NCI-H1105 treated with DMSO at 0.1 percent for 48 hours (cell line): Measurements from ENCODE around the gene GID8.

Source experiments
- DNase-seq: peaks from one replicate; lab custom pipeline; 2025; lab: John Stamatoyannopoulos, UW

The GID8 gene

DNA sequence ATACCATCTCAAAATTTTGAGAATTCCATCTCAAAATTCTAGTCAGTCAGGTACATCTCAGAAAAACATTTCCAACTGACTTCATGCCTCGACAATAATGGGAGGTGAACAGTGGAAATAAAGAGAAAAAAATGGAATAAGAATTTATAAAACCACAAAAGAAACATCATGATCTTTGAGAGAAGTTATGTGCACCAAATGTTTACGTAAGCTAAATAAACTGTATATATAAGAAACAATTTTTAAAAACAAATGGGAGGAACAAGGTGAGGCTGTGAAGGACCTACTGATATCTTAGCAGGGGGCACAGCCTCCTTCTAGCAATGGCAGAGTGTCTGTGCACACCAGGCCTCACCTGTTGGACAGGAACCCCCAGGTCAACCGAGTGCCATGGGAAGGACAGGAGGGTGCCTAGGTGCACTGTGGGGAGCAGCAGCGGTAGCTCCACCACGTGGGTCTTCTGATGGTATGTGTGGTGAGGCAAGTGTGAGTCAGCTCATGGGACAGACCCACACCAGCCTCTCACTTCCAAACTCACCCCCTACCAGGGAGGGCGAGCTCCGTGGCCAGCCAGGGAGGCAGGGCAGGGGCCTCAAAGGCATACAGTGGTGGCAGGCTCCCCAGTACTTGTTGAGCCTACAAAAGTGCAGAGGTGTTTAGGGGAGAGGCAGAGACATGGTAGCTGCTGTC lies 34.9 kb upstream of the GID8 start:
- no peak for DNase-seq

DNA sequence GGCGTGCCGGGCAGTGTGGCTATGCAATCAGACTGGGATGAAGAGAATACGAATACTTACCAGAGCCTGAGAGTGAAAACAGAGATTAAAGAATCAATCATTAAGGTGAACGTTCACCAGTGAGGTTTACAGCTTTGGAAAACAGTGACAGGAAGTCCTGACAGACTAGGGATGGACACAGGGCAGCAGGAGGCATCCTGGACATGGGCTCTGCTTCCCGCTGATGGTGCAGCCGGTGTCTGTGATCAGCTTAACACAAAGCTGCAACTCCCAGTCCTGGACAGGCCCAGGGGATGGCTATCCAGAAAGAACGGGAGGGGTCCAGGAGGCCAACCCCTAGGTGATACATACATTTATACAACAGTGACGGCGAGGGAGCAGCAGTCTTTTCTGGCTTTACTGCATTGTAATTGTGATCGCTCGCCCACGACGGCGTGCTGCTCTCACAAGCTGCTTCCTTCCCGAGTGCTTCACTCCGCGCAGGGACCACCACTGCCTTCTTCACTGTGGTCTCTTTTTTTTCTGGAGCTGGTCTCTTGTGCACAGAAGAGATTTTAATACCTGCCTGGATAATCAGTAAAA lies 32.3 kb upstream of the GID8 start:
- DNase-seq, result no peak

DNA sequence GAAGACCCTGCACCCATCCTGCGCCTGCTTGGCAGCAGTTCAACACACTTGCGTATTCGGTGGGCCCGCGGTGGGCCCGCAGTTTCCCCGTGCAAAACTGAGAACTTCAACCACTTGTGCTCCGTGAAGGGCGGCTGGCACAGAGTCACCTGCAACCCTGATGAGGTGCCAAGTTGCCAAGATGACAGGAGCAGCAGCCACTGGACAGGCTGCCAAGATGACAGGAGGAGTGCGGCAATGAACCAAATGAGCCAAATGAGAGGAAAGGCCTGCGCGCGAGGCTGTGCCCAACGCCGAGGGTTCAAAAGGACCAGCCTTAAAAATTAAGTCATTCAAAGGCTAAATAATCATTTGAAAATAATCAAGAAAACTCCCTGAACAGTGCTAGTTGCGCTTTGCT lies 31.7 kb upstream of the GID8 start:
- no peak for DNase-seq

DNA sequence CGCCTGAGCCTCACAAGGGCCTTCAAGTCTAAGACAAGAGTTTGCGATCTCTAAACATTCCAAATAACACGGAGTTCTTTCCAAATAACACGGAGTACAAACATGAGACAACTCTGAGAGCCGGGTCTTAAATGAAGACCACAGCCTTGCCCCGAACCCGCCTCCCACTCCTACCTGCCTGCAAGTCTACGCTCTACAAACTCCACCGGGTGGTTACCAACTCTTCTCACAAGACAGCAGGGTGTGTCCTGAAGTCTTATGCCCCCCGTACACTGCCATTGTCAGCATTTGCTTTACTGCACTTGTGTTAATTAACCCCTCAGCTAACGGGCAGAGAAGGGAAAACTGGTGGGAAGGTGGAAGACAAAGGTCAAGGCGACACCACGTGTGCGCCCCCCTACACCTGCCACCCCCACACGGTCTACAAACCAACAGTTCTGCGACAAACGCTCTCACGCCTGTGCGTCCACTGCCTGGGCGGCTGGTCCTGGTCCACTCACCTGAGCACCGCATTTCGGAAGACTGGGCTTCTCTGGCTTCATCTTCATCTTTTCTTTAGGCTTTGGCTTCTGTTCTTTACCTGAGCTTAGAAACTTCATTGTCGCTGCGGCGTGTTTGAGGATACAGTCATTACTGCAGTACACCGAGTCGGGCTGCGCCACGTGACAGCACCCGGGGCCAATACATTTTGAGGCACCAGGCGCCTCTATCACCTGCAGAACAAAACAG lies 31.1 kb upstream of the GID8 start:
- DNase-seq, result no peak

DNA sequence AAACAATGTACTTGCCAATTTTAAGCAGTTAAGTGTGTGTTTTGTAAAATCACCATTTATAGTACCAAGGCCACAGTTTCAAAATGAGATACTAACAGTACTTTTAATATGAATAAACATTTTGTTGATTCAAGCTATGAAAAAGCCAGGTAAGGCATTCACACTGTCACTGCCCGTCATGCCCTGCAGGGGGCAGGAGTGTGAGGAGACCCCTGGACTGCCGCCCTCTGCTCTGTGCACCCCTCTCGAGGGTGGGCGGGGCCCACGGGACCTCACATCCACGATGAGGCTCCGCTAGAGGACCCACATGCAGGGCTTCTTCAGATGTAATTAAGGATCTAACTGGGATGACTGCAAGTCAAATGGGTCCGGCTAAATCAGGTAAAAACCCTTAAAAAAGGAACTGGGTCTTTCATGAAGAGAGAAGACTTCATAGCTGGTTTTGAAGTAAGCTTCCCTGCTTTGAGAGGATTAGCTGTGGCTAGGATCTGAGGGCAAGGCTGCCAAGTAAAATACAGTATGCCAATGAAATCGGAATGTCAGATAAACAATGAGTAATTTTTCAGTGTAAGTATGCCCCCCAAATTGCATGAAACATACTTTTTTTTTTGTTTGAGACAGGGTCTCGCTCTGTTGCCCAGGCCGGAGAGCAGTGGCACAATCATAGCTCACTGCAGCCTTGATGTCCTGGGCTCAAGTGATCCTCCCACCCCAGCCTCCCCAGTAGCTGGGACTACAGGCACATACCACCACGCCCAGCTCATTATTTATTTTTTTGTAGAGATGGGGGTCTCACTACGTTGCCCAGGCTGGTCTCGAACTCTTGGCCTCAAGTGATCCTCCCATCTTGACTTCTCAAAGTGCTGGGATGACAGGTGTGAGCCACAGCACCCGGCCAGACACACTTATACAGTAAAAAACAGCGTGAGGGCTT lies 30.3 kb upstream of the GID8 start:
- no peak for DNase-seq

DNA sequence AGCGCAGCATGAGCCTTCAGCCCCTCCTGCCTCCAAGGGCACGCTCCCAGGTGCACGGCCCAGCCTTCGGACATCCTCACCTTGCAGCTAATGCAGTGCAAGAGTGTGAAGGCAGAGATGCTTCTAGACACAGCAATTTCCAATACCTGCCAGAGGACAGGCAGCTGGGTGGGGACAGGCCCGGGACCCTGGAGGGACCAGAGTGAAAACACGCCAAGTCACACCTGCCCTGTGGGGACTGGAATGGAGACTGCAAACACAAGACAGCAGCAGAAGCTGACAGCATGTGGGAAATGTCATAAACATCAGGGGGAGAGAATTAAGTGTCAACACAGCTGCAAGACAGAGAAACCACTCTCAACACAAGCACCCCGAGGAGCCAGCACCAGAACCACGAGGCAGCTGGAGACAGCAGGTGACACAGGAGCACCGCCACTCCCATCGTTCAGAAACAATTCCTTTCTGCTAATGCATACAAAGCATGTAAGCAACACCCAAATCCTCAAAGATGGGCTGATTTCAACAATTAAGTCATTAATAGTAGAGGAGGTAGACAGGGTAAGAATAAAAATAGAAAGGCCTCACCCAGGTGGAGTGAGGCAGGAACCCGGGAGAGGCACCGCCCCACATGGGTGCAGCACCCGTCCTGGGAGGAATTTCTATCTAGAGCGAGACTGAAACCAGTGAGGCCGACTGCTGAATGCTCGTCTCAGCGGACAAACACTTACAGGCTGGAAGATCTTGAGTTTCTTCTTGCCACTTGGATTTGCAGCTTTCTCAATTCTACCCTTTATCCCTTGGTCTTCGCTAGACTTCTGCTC lies 28.8 kb upstream of the GID8 start:
- DNase-seq, result peak; percentile 52

DNA sequence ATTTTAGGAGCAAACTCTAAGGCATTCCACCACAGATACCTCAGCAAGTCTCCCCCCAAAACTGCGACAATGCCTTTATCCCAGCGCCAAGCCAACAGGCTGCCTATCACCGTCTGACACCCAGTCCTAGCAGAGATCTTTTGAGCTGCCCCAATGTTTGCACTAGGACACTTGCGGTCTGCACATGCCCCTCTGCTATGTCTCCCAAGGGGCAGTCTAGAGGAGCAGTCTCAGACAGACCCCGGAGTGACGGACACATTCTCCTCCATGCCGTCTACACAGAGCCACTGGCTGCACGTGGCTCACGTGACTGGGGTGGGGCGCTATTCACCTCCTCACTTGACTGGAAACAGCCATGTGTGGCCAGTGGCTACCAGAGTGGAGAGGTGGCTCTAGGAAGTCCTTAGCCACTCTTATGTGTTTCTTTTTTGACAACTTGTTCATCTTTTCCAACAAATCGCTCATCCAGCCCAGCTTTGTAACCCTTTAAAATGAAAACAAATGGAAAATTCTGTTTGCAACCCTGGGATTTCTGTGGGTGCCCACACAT lies 27.7 kb upstream of the GID8 start:
- no peak for DNase-seq

DNA sequence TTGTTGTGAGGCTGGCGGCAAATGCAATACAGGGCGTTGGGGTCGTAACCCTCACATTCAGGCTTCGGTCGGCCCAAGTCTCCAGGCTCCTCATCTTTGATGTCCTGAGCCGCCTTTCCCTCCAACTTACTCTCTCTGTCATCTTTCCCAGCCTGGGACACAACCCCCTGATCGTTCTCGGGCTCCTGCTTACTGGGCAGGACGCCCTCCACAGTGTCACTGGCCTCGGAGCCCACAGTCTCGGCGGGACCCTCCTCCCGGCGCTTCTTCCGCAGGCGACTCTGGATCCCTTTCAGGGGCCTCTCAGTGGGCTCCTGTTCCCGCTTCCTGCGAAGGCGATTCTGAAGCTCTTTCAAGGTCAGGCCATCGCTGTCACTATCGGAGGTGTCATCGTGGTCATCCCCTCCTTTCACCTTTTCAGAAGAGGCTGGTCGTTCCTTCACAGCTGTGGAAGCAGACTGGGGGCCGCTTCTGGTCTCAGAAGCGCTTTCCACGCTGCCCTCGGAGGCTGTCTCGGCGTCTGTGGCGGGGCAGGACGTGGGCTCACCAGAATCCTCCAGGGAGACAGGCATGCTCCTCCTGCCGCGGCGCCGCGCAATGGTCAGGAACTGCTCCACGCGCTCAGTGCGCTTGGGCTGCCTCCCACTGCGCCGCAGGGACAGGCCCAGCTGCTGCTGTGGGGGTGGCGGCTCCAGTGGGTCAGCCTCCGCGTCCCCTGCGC lies 27.0 kb upstream of the GID8 start:
- no peak for DNase-seq

DNA sequence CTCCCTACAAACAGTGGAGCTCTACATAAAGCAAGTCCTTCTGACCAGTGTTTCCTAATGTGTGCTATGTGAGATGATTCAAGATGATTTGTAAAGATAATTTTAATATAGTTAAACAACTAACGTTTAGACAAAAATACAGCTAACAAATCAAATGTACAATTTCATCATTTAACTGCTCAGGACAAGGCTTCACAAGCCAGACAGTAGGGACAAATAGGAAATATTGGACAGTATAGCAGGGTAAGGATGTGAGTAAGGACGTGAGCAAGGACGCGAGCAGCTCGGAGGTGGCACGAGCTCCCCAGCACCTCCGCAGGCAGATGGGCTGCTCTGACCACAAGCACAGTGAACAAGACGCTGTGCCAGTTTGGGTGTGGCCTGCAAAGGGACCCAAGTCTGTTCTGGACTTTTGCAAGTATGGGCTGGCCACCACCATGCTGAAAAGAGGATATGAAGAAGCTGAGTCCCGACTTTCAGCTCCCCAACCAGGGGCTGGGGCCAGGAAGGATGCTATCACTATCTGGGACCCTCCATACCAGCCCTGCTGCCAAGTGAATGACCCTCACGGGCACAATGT lies 26.2 kb upstream of the GID8 start:
- DNase-seq, result no peak

DNA sequence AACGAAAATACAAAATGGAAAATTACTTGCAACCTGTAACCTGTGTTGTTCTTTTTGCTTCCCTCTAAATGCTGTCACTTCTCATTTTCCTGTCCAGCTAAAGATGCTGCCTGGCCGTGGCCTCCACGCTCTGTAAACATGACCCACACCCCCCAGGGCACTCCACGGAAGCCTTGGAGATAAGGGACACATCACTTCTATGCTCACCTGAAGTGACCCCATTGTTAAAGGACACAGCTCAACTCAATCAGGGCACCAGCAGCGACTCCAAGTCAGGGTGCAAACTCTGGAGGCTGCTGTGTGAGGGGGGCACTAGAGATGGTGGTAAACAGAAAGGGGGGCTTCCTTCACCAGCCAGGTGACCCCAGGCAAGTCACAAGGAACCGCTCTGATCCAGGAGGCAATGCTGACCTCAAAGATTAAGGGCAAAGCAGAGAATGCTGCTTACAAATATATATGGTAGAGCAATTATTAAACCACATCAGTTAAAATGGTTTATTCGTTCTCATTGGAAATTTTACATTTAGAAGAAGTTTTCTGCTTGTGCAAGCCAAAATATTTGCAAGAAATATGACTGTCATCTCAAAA lies 24.8 kb upstream of the GID8 start:
- no peak for DNase-seq

DNA sequence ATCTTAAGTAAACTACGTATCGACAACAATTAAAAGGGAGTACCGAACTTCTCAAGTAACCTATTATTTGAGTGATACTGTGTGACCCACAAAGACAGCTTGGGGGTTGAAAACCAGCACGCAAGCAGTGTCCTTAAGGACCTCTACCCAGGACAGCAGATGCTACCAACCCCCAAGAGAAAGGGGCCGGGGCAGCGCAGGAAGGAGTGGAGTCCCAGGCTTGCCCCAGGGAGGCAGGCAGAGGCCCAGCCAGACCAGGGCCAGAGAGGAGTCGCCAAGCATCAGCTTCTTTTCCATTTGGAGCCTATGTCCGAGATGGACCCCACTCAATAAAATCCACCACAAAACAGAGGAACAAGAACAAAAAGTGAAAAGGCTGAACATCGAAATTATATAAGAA lies 23.5 kb upstream of the GID8 start:
- no peak for DNase-seq

DNA sequence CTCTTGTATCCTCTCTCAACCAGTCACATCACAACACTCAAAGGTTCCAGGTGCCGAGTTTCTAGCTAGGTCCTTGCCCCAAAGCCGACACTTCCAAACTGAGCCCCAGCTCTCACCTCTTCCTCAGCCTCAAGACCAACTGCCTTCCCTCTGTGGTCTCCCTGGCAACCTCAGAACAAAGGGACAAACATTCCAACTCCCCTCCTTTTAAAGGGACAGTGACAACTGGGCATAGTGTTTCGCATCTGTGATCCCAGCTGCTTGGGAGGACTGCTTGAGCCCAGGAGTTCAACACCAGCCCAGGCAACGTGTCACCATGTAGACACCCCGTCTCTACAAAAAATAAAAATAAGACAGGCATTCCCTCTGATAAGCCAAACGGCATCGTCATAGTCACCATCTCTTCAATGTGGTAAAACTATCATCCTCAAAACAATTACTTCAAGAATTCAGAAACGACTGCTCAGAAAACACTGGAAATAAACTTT lies 22.9 kb upstream of the GID8 start:
- DNase-seq, result peak; percentile 37

DNA sequence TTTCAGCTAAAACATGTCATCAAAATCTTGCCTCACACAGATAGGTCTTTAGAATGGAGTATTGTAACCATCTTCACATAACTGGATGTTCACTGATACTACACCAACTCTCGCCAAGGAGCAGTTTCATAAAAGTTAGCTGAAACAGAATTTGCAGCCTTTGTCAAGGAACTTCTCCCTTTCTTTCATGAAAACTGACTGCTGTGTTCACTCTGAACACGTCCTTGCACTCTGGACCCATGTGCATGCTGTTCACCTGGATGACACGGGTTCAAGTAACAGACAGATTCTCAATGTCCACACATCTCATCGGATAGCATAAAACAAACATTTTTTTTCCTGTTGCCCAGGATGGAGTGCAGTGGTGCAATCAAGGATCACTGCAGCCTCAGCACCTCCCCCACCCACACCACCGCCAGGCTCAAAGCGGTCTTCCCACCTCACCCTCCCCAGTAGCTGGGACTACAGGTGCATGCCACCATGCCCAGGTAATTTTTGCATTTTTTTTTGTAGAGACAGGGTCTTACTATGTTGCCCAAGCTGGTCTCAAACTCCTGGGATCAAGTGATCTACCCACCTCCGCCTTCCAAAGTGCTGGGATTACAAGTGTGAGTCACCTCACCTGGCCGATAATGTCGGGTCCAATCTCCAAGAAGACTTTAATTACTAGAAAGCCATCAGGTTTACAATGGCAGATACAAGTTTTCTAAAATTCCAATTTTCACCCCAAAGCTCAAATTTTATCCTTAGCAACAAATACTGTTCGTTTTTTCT lies 21.1 kb upstream of the GID8 start:
- DNase-seq, result no peak

DNA sequence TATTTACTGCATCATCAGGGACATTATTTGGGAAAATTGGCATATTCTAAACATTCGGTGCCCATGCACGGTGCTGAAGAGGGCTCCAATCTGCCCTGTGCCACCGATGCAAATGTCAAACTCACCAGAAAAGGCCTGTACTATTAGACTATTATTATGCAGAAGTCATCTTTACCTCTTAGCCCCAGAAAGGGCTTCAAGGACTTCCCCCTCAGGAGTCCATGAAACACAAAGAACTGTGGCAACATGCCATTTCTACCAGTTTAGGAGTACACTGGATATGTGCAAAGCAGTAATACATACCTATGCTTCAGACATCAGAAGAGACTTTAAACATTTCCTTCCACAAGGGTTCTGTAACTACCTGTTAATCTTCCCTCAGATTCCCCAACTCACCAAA lies 20.2 kb upstream of the GID8 start:
- no peak for DNase-seq

DNA sequence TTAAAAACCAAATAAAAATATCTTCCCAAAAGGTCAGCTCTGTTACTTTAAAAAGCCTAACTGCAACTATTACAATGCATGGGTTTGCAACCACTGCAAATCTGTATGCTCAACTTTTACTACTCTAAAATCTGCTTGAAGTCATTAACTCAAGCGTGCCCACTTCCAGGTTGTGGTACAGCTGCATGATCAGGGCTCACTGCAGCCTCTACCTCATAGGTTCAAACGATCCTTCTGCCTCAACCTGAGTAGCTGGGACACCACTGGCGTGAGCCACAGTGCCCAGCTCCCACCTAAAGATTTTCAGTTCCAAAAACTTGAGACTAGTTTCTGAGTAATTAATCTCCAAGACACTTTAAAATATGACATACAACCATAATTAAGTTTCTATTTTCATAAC lies 19.8 kb upstream of the GID8 start:
- no peak for DNase-seq

DNA sequence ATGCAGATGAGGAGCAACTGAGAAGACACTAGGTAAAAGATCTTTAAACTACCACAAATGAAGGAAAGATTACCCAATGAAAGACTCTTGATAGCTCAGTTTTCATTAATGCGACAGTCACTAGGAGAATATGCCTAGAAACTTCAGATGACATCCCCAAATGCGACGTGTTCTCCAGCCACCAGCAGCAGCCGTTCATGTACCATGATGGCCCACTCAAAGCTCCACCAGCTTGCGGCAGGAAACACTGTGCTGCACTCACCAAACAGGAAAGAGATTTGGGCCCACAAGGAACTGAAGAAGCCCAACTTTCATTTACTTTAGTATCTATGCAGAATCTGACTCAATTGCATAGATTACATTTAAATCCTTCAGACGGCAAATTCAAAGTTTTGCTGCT lies 19.1 kb upstream of the GID8 start:
- no peak for DNase-seq

DNA sequence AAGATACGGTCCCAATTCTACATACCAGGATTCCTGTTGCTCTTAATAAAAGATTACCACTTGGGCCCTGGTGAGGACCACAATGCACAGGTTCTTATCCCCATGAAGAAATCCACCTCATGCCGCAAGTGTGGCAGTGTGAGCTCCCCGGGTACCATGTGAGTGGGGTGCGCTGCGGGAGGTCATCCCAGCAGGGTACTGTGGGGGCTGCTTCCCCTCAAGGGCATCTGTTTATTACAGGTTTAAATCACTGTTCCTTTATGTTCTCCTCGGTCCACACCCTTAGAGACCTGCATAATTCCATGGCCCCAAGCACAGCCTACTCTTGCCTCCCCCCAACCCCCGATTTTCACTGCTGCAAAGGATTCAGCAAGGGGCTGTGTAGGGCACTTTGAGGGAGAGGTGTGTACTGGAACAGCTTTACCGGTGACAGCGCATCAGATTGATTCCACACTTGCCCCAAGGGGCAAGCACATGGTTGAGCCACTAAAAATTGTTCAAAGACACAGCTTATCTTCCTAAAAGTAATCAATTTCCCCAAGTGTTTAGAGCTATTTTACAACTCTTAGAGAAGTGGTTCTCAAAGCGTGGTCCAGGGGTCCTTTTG lies 17.8 kb upstream of the GID8 start:
- no peak for DNase-seq

DNA sequence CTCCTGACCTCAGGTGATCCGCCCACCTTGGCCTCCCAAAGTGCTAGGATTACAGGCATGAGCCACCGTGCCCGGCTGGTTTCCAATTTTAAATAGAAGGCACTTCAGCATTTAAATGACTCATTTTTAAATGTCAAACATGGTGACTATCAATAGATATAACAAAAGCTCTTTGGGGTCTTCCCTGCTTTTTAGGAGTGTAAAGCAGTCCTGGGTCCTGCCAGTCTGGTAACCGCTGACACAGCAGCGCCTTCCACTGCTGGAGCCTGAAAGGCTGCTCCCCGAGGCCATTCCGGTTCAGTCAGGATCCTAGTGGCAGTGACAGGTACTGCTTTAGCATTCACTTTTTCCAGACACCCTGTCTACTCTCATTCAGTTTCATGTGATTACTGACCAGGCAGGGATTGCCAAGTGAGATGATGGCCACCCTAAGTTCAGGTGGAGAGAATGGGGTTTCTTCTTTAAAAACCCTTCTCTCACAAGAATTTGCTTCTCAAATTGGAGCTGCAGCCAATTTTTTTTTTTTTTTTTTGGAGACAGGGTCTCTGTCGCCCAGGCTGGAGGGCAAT lies 16.7 kb upstream of the GID8 start:
- peak; percentile 1 for DNase-seq
